ENCODE measurements around the gene CFL2. TPM values are rescaled to one million over a fixed set of nuclear protein-coding genes. Genes with fewer than 3 reads are reported as not detected.
"Not testable (repeated sequence)": the region's sequence is repeated elsewhere in the genome, so short reads cannot be mapped to it uniquely, and the experiment has no call there.

CFL2 gene
- total RNA-seq, 1 experiment from 2014 or later = 41.9 TPM

DNA sequence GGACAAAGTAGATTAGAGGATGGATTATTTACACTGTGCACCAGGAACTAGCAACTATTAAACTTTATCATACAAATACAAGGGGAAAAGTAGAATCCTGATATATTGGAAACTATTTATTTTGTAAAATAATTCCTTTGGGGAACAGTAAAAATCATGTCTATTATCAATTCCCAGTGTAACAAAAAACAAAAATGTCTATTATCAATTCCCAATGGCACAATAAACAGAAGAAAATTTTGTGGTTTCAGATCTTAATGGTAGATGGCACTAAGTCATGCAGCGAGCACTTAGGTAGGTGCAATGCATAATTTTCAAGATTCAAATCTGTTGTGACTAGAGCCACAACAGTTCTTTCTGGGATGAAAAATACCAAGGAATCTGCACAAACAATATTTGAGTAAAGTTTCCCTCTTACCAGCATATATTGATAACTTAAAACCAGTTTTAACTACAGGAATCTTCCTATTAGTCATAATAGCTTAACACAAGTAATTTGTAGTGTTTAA lies 13.7 kb downstream of the CFL2 start:
- Mint-ChIP-seq H3K4me3 (ENCODE audit: unreplicated experiment) (no peak overlapping the region), H3K27ac (ENCODE audit: unreplicated experiment) (no peak overlapping the region), H3K4me1 (ENCODE audit: low read depth, unreplicated experiment) (peaks cover 8% of the 10 kb centered on the region), H3K9me3 (ENCODE audit: unreplicated experiment) (no peaks in the 10 kb centered on the region), H3K27me3 (ENCODE audit: insufficient read depth, unreplicated experiment) (no peaks in the 10 kb centered on the region), H3K36me3 (ENCODE audit: insufficient read depth, unreplicated experiment) (no peaks in the 10 kb centered on the region)
- intact Hi-C loops (cut with micrococcal nuclease; ENCODE audit: unreplicated experiment) = no loop called here
- H3K9me3 ChIP-seq = no peaks in the 10 kb centered on the region
- CTCF ChIA-PET = interaction anchor here (1.3 kb wide), 1 partner anchor 22 kb away, joined by 3 read pairs; no protein-coding TSS in a partner anchor
- H3K4me1 ChIP-seq = peaks cover 9% of the 10 kb centered on the region; the same call in 1 of the 2 replicates
- no TSS peak for BruUV-seq (replicated peaks)
- no peaks in the 10 kb centered on the region for H3K36me3 ChIP-seq (ENCODE audit: control insufficient read depth, insufficient read depth, low read length)
- DNase-seq = no peak
- POLR2A ChIA-PET = no interaction called here
- TF ChIP-seq, protein P1, sequence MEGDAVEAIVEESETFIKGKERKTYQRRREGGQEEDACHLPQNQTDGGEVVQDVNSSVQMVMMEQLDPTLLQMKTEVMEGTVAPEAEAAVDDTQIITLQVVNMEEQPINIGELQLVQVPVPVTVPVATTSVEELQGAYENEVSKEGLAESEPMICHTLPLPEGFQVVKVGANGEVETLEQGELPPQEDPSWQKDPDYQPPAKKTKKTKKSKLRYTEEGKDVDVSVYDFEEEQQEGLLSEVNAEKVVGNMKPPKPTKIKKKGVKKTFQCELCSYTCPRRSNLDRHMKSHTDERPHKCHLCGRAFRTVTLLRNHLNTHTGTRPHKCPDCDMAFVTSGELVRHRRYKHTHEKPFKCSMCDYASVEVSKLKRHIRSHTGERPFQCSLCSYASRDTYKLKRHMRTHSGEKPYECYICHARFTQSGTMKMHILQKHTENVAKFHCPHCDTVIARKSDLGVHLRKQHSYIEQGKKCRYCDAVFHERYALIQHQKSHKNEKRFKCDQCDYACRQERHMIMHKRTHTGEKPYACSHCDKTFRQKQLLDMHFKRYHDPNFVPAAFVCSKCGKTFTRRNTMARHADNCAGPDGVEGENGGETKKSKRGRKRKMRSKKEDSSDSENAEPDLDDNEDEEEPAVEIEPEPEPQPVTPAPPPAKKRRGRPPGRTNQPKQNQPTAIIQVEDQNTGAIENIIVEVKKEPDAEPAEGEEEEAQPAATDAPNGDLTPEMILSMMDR (IDR thresholded peaks at IDR 0.05; ENCODE audit: insufficient read depth in 1 of 2, low read depth in 1 of 2, low read length in 1 of 2, severe bottlenecking in 1 of 2, unreplicated experiment in 1 of 2) = no peak
- no peak overlapping the region for H3K4me3 ChIP-seq (ENCODE audit: low read depth, low read length)
- no peaks in the 10 kb centered on the region for H3K27me3 ChIP-seq (replicated peaks; ENCODE audit: control insufficient read depth, insufficient read depth, low read length)

DNA sequence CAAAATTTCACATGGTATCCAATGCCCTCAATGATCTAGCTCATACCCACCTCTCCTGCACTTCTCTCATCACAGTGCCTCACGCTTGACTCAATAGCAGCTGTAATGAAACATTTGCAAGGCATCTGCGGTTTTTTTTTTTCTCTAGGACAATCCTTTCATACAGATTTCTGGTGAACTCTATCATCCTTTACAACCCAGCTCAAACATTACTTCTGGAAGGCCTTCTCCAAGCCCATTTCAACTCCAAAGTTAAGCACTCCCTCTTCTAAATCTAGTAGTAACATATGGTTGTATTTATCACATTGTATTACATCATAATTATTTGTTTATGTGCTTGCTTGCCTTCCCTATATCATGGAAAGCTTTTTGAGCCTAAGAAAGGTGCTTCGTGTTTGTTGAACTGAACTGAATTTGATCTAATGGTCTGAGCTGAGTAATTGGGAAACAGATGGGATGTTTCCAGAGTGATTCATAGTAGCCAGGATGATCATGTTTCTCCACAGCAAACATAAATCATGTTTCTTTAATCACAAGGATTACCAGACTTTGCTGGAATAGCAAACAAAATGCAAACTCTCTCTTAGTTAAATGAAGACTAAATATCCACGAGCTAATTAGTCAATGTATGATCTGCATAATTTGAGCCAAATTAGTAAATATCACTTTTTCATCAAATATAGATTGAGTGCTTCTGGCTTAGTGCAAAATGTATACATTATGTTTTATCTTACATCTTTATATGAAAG lies 14.3 kb downstream of the CFL2 start:
- Mint-ChIP-seq H3K4me1 (ENCODE audit: low read depth, unreplicated experiment) (peaks cover 8% of the 10 kb centered on the region), H3K4me3 (ENCODE audit: unreplicated experiment) (no peak overlapping the region), H3K9me3 (ENCODE audit: unreplicated experiment) (no peaks in the 10 kb centered on the region), H3K27ac (ENCODE audit: unreplicated experiment) (no peak overlapping the region), H3K36me3 (ENCODE audit: insufficient read depth, unreplicated experiment) (no peaks in the 10 kb centered on the region), H3K27me3 (ENCODE audit: insufficient read depth, unreplicated experiment) (no peaks in the 10 kb centered on the region)
- Histone ChIP-seq H3K36me3 (ENCODE audit: control insufficient read depth, insufficient read depth, low read length) (no peaks in the 10 kb centered on the region), H3K4me3 (ENCODE audit: low read depth, low read length) (no peak overlapping the region), H3K9me3 (no peaks in the 10 kb centered on the region), H3K27me3 (replicated peaks; ENCODE audit: control insufficient read depth, insufficient read depth, low read length) (no peaks in the 10 kb centered on the region), H3K4me1 (peaks cover 9% of the 10 kb centered on the region; the same call in 1 of the 2 replicates)
- CTCF ChIA-PET = interaction anchor here (0.5 to 1.3 kb wide), 2 partner anchors 23 to 47 kb away, joined by 3 read pairs; no protein-coding TSS in a partner anchor
- intact Hi-C loops (cut with micrococcal nuclease; ENCODE audit: unreplicated experiment) = no loop called here
- DNase-seq = no peak
- POLR2A ChIA-PET = interaction anchor here (0.6 kb wide), 2 partner anchors 422 to 1139 kb away, joined by 3 read pairs; partner anchors contain the start of gene PPP2R3C
- no TSS peak for BruUV-seq (replicated peaks)
- TF ChIP-seq, protein P1 (IDR thresholded peaks at IDR 0.05; ENCODE audit: insufficient read depth in 1 of 2, low read depth in 1 of 2, low read length in 1 of 2, severe bottlenecking in 1 of 2, unreplicated experiment in 1 of 2) = no peak

DNA sequence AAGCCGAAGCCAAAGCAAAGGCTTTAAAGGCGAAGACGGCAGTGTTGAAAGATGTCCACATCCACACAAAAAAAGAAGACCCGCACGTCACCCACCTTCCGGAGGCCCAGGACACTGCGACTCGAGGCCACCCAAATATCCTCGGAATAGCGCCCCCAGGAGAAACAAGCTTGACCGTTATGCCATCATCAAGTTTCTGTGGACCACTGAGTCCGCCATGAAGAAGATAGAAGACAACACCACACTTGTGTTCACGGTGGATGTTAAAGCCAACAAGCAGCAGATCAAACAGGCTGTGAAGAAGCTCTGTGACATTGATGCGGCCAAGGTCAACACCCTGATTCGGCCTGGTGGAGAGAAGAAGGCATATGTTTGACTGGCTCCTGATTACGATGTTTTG lies 20.2 kb downstream of the CFL2 start:
- H3K27me3 Mint-ChIP-seq (ENCODE audit: insufficient read depth, unreplicated experiment); H3K27ac Mint-ChIP-seq (ENCODE audit: unreplicated experiment); H3K9me3 ChIP-seq; H3K4me3 Mint-ChIP-seq (ENCODE audit: unreplicated experiment); POLR2A ChIA-PET; H3K4me1 Mint-ChIP-seq (ENCODE audit: low read depth, unreplicated experiment); H3K36me3 ChIP-seq (ENCODE audit: control insufficient read depth, insufficient read depth, low read length); H3K36me3 Mint-ChIP-seq (ENCODE audit: insufficient read depth, unreplicated experiment); H3K4me1 ChIP-seq; intact Hi-C loops (cut with micrococcal nuclease; ENCODE audit: unreplicated experiment); DNase-seq; H3K27me3 ChIP-seq (replicated peaks; ENCODE audit: control insufficient read depth, insufficient read depth, low read length); CTCF ChIA-PET; H3K4me3 ChIP-seq (ENCODE audit: low read depth, low read length); H3K9me3 Mint-ChIP-seq (ENCODE audit: unreplicated experiment); BruUV-seq (replicated peaks): not testable (repeated sequence)

All from Caco-2 (cell line).